HEK293T (cell line): ENCODE measurements around the gene AOPEP.

Source experiments
- ARNT ChIP-seq: fragments of 450-650 bp; IDR thresholded peaks from 2 replicates; pipeline ENCODE4 v1.6.1; 2017; ENCODE audit warnings: mild to moderate bottlenecking
- BHLHE40 ChIP-seq: fragments of 450-650 bp; IDR thresholded peaks from 2 replicates; pipeline ENCODE4 v1.6.1; 2016; ENCODE audit warnings: mild to moderate bottlenecking, moderate library complexity, borderline replicate concordance
- CTBP1 ChIP-seq: fragments of 450-650 bp; IDR thresholded peaks from 2 replicates; pipeline ENCODE4 v1.6.1; 2016; ENCODE audit warnings: borderline replicate concordance
- ELF4 ChIP-seq: fragments of 450-650 bp; IDR thresholded peaks from 2 replicates; pipeline ENCODE4 v1.6.1; 2017; ENCODE audit warnings: antibody characterized with exemption
- FOXA1 ChIP-seq: fragments of 450-650 bp; IDR thresholded peaks from 2 replicates; pipeline ENCODE4 v1.6.1; 2016; ENCODE audit warnings: mild to moderate bottlenecking
- FOXK2 ChIP-seq: fragments of 450-650 bp; IDR thresholded peaks from 2 replicates; pipeline ENCODE4 v1.6.1; 2016; ENCODE audit warnings: mild to moderate bottlenecking
- HDGF ChIP-seq: fragments of 450-650 bp; IDR thresholded peaks from 2 replicates; pipeline ENCODE4 v1.6.1; 2017; ENCODE audit warnings: antibody characterized with exemption, borderline replicate concordance
- NFRKB ChIP-seq: fragments of 450-650 bp; IDR thresholded peaks from 2 replicates; pipeline ENCODE4 v1.6.1; 2016; ENCODE audit warnings: mild to moderate bottlenecking, moderate library complexity
- SP1 ChIP-seq: fragments of 450-650 bp; IDR thresholded peaks from 2 replicates; pipeline ENCODE4 v1.6.1; 2017
- SUZ12 ChIP-seq: fragments of 450-650 bp; IDR thresholded peaks from 2 replicates; pipeline ENCODE4 v1.6.1; 2016; ENCODE audit warnings: mild to moderate bottlenecking
- TARDBP ChIP-seq: fragments of 450-650 bp; IDR thresholded peaks from 2 replicates; pipeline ENCODE4 v1.6.1; 2016
- TF ChIP-seq, protein P1 (sequence below): fragments of 450-650 bp; IDR thresholded peaks from 2 replicates; pipeline ENCODE4 v1.6.1; 2016

DNA sequence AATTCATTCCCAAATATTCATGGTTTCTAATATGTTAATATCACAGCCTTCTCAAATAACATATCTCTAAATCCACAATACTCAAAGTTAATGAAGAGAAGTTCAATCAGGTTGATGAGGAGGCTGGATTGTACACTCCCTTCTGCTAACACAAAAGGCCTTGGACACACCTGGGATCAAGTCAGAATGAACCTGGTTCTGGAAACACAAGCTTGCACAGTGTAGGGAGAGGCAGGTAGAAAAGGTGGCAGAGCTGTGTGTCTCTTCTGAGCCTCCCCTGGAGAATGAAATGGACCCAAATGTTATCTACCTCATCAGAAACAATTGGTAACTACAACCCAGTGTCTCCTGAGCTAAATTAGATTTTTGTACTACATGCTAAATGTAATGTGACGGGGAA lies 46.5 kb upstream of the AOPEP start:
- no peak for TF ChIP-seq BHLHE40
- no peak for TF ChIP-seq SUZ12
- TF ChIP-seq, protein P1, sequence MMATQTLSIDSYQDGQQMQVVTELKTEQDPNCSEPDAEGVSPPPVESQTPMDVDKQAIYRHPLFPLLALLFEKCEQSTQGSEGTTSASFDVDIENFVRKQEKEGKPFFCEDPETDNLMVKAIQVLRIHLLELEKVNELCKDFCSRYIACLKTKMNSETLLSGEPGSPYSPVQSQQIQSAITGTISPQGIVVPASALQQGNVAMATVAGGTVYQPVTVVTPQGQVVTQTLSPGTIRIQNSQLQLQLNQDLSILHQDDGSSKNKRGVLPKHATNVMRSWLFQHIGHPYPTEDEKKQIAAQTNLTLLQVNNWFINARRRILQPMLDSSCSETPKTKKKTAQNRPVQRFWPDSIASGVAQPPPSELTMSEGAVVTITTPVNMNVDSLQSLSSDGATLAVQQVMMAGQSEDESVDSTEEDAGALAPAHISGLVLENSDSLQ: no peak
- TF ChIP-seq ELF4: no peak
- TF ChIP-seq NFRKB: no peak
- TF ChIP-seq HDGF: no peak
- TF ChIP-seq SP1: no peak
- no peak for TF ChIP-seq ARNT
- no peak for TF ChIP-seq FOXK2
- no peak for TF ChIP-seq CTBP1
- TF ChIP-seq TARDBP: no peak
- no peak for TF ChIP-seq FOXA1
